PC-9 (cell line): ENCODE data around the gene NLRP12. TPM values are rescaled to one million over a fixed set of nuclear protein-coding genes. Genes with fewer than 3 reads are reported as not detected.

Experiments used
- BruUV-seq: library from RNA; stranded (reverse); fragments of 400-500 nt; replicated peaks from 2 replicates; lab custom pipeline; 2021; lab: Mats Ljungman, UMichigan
- CTCF ChIA-PET: fragments of 300-600 bp; sonication (Branson Sonifier 250); formaldehyde crosslinking; loops from one replicate; lab custom pipeline; 2022; ENCODE audit warnings: antibody characterized with exemption; lab: Charles Lee
- POLR2A ChIA-PET: fragments of 300-600 bp; sonication (Branson Sonifier 250); formaldehyde crosslinking; loops from one replicate; lab custom pipeline; 2022; ENCODE audit warnings: antibody characterized with exemption; ENCODE audit not compliant: unreplicated experiment; lab: Charles Lee
- DNase-seq, 2 experiments: peaks; one replicate each; pipeline versions ENCODE4 v3.0.0 to v3.0.0-alpha.2; 2015 to 2022; ENCODE audit warnings: mixed read lengths in 1 of 2
- H2AFZ ChIP-seq: fragments of 200-600 bp; sonication (generic); 2 replicates; pipeline ENCODE4 v1.8.1; 2017; ENCODE audit warnings: antibody characterized with exemption
- H3F3A ChIP-seq: fragments of 200-600 bp; sonication (generic); 2 replicates; pipeline ENCODE4 v1.8.1; 2017; ENCODE audit warnings: antibody characterized with exemption, mild to moderate bottlenecking, low read depth; ENCODE audit not compliant: insufficient read depth
- H3K27ac ChIP-seq: fragments of 200-600 bp; sonication (generic); 2 replicates; pipeline ENCODE4 v1.6.1; 2016; ENCODE audit warnings: mixed run types
- H3K27me3 ChIP-seq: fragments of 200-600 bp; sonication (generic); 2 replicates; pipeline ENCODE4 v1.6.1; 2016; ENCODE audit warnings: low read depth, mixed run types; ENCODE audit not compliant: insufficient read depth
- H3K36me3 ChIP-seq: fragments of 200-600 bp; sonication (generic); 2 replicates; pipeline ENCODE4 v1.6.1; 2016; ENCODE audit warnings: low read depth, mixed run types
- H3K4me1 ChIP-seq: fragments of 200-600 bp; sonication (generic); replicated peaks from 2 replicates; pipeline ENCODE4 v1.6.1; 2016; ENCODE audit warnings: mixed run types; ENCODE audit not compliant: insufficient read depth
- H3K4me2 ChIP-seq: fragments of 200-600 bp; sonication (generic); 2 replicates; pipeline ENCODE4 v1.6.1; 2017; ENCODE audit warnings: mixed run types
- H3K4me3 ChIP-seq: fragments of 200-600 bp; sonication (generic); 2 replicates; pipeline ENCODE4 v1.6.1; 2016; ENCODE audit warnings: mixed run types
- H3K79me2 ChIP-seq: fragments of 200-600 bp; sonication (generic); 2 replicates; pipeline ENCODE4 v1.6.1; 2017; ENCODE audit warnings: low read depth, mixed run types
- H3K9me2 ChIP-seq: fragments of 200-600 bp; sonication (generic); 2 replicates; pipeline ENCODE4 v1.8.1; 2017; ENCODE audit warnings: mild to moderate bottlenecking; ENCODE audit not compliant: insufficient read depth
- H3K9me3 ChIP-seq: fragments of 200-600 bp; sonication (generic); 2 replicates; pipeline ENCODE4 v1.8.1; 2016; ENCODE audit warnings: low read depth; ENCODE audit not compliant: insufficient read depth
- H4K20me1 ChIP-seq: fragments of 200-600 bp; sonication (generic); 2 replicates; pipeline ENCODE4 v1.8.1; 2017; ENCODE audit not compliant: insufficient read depth
- EZH2 ChIP-seq: fragments of 200-600 bp; sonication (generic); IDR thresholded peaks from 2 replicates; pipeline ENCODE4 v1.8.0; 2017; ENCODE audit warnings: antibody characterized with exemption, low read depth
- intact Hi-C: fragments of 100-400 bp; cut with micrococcal nuclease; formaldehyde crosslinking; loops from one replicate; pipeline ENCODE4 v1.10.0; 2022; ENCODE audit not compliant: unreplicated experiment
- total RNA-seq: library from RNA; stranded (reverse); gene quantifications from 2 replicates; pipeline ENCODE4 v1.2.3, GENCODE V29; 2021
- TF ChIP-seq, protein P1 (sequence below): fragments of 200-600 bp; sonication (generic); conservative IDR thresholded peaks from 2 replicates; pipeline ENCODE4 v1.6.1; 2017; ENCODE audit warnings: mixed run types, antibody characterized with exemption, mild to moderate bottlenecking, moderate library complexity

The NLRP12 gene
- total RNA-seq, 1 experiment from 2014 or later = 0.37 TPM

DNA sequence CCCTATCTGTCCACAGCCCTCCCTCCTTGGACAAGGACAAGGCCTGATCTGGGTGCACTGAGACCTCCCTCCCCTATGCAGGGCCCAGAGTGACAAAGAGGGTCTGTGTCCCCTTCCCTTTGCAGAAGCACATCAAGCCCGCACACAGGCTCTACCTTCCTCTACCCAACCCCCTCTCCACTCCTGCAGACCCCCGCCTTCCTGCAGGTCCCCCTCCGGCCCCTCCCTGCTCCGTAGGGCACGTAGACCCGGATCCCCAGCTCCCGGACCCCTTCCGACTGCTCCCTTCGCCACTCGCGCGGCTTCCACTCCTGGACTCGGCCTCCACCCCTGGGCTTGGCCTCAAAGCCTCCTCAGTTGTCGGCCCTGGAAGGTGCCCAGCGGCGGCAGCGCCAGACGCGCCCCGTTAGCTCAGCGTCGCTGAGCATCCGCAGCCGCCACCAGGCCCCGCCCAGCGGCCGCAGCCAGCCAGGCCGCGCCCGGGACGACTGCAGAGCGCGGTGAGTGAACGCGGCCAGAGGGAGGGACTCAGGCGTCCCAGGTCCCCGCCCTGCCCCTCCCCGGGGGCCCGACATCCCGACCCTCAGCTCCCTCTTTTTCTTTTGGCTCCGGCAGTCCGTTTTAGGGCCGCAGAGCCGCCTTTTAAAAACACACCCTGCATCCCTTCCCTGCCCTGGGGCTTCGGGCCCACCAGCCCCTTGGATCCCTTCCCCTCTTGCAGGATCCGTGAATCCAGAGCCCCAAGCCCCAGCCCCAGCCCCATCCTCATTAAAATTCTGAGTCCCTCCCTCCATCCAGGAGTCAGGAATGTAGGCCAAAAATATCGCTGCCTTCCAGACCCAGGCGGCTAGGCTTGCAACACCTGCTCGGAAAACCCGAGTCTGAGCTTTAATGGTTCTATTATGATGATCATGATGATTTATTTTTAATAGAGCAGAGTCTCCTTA lies 42.1 kb upstream of the NLRP12 start:
- Histone ChIP-seq H2AFZ (peak overlapping the region; percentile 63; the same call in 1 of the 2 replicates), H3K79me2 (peaks cover 38% of the 10 kb centered on the region), H3K36me3 (peaks cover 5% of the 10 kb centered on the region; the same call in 1 of the 2 replicates), H3K4me1 (peaks cover 28% of the 10 kb centered on the region), H3F3A (peaks cover 36% of the 10 kb centered on the region), H3K4me3 (peak overlapping the region; percentile 89), H3K4me2 (peak overlapping the region; percentile 86), H4K20me1 (no peaks in the 10 kb centered on the region), H3K27ac (peak overlapping the region; percentile 99), H3K27me3 (no peaks in the 10 kb centered on the region), H3K9me2 (no peaks in the 10 kb centered on the region), H3K9me3 (no peaks in the 10 kb centered on the region)
- CTCF ChIA-PET = interaction anchor here (0.6 to 1.2 kb wide), 3 partner anchors 25 to 158 kb away, joined by 3 to 4 read pairs (median 3); no protein-coding TSS in a partner anchor
- POLR2A ChIA-PET = interaction anchor here (0.6 to 3.5 kb wide), 10 partner anchors 22 to 1494 kb away, joined by 3 to 49 read pairs (median 6); partner anchors contain the start of genes CNOT3, NDUFA3 and ZNF347
- TF ChIP-seq, protein P1, sequence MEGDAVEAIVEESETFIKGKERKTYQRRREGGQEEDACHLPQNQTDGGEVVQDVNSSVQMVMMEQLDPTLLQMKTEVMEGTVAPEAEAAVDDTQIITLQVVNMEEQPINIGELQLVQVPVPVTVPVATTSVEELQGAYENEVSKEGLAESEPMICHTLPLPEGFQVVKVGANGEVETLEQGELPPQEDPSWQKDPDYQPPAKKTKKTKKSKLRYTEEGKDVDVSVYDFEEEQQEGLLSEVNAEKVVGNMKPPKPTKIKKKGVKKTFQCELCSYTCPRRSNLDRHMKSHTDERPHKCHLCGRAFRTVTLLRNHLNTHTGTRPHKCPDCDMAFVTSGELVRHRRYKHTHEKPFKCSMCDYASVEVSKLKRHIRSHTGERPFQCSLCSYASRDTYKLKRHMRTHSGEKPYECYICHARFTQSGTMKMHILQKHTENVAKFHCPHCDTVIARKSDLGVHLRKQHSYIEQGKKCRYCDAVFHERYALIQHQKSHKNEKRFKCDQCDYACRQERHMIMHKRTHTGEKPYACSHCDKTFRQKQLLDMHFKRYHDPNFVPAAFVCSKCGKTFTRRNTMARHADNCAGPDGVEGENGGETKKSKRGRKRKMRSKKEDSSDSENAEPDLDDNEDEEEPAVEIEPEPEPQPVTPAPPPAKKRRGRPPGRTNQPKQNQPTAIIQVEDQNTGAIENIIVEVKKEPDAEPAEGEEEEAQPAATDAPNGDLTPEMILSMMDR = no peak
- TF ChIP-seq EZH2 = no peak
- intact Hi-C loops = loop anchor here (2.0 to 5.0 kb wide), 2 partner anchors 293 to 596 kb away; partner anchors contain the start of genes LENG1 and LENG9
- no TSS peak for BruUV-seq
- DNase-seq = peak; percentile 74 to 94

- H3K9me3 ChIP-seq = no peaks in the 10 kb centered on the region
- peaks cover 32% of the 10 kb centered on the region for H3K79me2 ChIP-seq
- peak overlapping the region; percentile 99 for H3K27ac ChIP-seq
- H3K4me2 ChIP-seq = peak overlapping the region; percentile 86
- POLR2A ChIA-PET = interaction anchor here (0.6 to 3.5 kb wide), 7 partner anchors 22 to 1493 kb away, joined by 3 to 49 read pairs (median 7); partner anchors contain the start of genes CNOT3 and ZNF347
- CTCF ChIA-PET = interaction anchor here (1.0 to 1.2 kb wide), 2 partner anchors 24 to 158 kb away, joined by 3 read pairs; no protein-coding TSS in a partner anchor
- no peaks in the 10 kb centered on the region for H4K20me1 ChIP-seq
- BruUV-seq = TSS peak; percentile 76
- no peak for TF ChIP-seq EZH2
- TF ChIP-seq, protein P1 = no peak; the same call in 1 of the 2 replicates
- H3K4me3 ChIP-seq = peak overlapping the region; percentile 89
- peak overlapping the region; percentile 63; the same call in 1 of the 2 replicates for H2AFZ ChIP-seq
- H3K27me3 ChIP-seq = no peaks in the 10 kb centered on the region
- peaks cover 28% of the 10 kb centered on the region for H3K4me1 ChIP-seq
- peaks cover 34% of the 10 kb centered on the region for H3F3A ChIP-seq
- DNase-seq = peak in 1 of 2 experiments; percentile 53
- no peaks in the 10 kb centered on the region for H3K36me3 ChIP-seq
- no peaks in the 10 kb centered on the region for H3K9me2 ChIP-seq
- intact Hi-C loops = loop anchor here (5.0 kb wide), 1 partner anchor 597 kb away; the partner anchor contains the start of gene LENG9
Observed at GRCh38 chr19:53865523-53865917, 41.4 kb upstream of the NLRP12 start.

DNA sequence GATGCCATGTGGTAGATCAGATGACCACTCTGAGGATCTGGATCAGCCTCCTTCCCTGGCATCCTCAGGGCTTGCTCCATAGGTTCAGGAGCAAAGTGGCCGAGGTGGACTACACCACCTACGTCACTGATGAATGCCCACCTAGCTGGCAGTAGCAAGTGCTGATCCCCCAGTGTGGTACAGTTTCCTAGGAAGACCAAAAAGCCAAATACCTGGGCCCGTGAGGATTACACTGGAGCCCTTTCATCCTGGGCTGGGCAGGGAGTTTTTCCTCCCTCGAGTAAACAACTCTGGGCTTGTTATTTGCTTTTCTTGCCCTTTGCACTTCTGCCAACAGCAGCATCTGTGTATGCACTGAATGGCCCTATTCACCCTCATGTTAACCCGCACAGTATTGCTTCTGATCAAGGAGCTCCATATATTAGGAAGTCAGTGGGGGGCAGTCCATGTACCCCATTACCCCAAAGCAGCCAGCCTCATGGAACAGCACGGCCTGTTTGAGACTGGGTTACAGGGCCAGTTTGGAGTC lies 40.3 kb upstream of the NLRP12 start:
- H3F3A ChIP-seq = peaks cover 34% of the 10 kb centered on the region
- H3K4me3 ChIP-seq = no peak overlapping the region
- POLR2A ChIA-PET = interaction anchor here (0.6 kb wide), 1 partner anchor 16 kb away, joined by 19 read pairs; no protein-coding TSS in a partner anchor
- H3K9me2 ChIP-seq = no peaks in the 10 kb centered on the region
- no peaks in the 10 kb centered on the region for H3K27me3 ChIP-seq
- no peak overlapping the region for H2AFZ ChIP-seq
- peak in 1 of 2 experiments; percentile 69 for DNase-seq
- peak overlapping the region; percentile 86 for H3K4me2 ChIP-seq
- peak overlapping the region; percentile 99 for H3K27ac ChIP-seq
- H4K20me1 ChIP-seq = no peaks in the 10 kb centered on the region
- no TSS peak for BruUV-seq
- no peak for TF ChIP-seq EZH2
- TF ChIP-seq, protein P1 = no peak
- H3K4me1 ChIP-seq = peaks cover 28% of the 10 kb centered on the region
- H3K36me3 ChIP-seq = no peaks in the 10 kb centered on the region
- no peaks in the 10 kb centered on the region for H3K9me3 ChIP-seq
- CTCF ChIA-PET = interaction anchor here (0.5 kb wide), 2 partner anchors 11 to 55 kb away, joined by 3 to 5 read pairs; no protein-coding TSS in a partner anchor
- intact Hi-C loops = no loop called here
- H3K79me2 ChIP-seq = peaks cover 28% of the 10 kb centered on the region
